ENCODE measurements around the gene HSD3B7.
A peak's percentile ranks its signal among the peaks of the same experiment; 100 is the strongest.

HSD3B7 gene

GRCh38 chr16:31029272-31029671 lies 44.3 kb downstream of the HSD3B7 start:
- no peak for DNase-seq (ENCODE audit: low read depth)

GRCh38 chr16:31031276-31031675 lies 46.3 kb downstream of the HSD3B7 start:
- DNase-seq (ENCODE audit: low read depth), result no peak

- peak; percentile 94 for DNase-seq (ENCODE audit: low read depth)
Observed at GRCh38 chr16:31032736-31033708, 48.0 kb downstream of the HSD3B7 start, which contains the start of gene STX4. STX4 (plus strand) TSS chr16:31033558; CDS start chr16:31033806, 248 bp downstream.

- peak; percentile 77 for DNase-seq (ENCODE audit: low read depth)
Observed at GRCh38 chr16:31033709-31034492, 48.9 kb downstream of the HSD3B7 start.

GRCh38 chr16:31036691-31037090 lies 51.7 kb downstream of the HSD3B7 start:
- no peak for DNase-seq (ENCODE audit: low read depth)

All from stimulated activated CD8-positive, alpha-beta memory T cell treated with anti-CD3 and anti-CD28 coated beads, Interleukin-15, amount 100 ng/mL, for 1 hour (primary cell).